ENCODE measurements around the gene CCDC178.

DNA sequence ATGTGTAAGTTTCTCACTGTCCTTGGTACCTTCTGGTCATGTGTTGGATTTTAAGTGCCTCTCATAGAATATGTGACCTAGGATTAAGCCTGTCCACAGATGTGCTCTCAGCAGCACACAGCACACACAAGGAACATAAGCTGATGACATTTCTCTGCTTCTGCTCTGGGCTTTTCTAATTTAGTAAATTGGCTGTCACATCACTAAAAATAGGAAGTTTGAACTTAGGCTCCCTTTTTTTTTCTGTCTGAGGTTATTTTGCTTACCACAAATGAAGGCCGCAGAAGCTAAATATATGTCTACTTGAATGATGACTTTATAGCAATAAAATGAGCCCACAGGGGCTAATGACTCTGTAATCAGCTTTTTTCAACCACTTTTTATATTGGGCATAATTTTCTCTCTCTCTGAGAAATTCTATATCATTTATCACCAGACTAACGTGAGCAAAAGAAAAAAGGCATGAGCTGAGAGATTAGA lies 517.5 kb downstream of the CCDC178 start:
- TF ChIP-seq, protein P1, sequence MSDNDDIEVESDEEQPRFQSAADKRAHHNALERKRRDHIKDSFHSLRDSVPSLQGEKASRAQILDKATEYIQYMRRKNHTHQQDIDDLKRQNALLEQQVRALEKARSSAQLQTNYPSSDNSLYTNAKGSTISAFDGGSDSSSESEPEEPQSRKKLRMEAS (IDR thresholded peaks at IDR 0.05): no peak
- no peak for TF ChIP-seq EP300 (IDR thresholded peaks at IDR 0.05)
- TF ChIP-seq SREBF2 (IDR thresholded peaks at IDR 0.05): no peak
- TF ChIP-seq, protein P2, sequence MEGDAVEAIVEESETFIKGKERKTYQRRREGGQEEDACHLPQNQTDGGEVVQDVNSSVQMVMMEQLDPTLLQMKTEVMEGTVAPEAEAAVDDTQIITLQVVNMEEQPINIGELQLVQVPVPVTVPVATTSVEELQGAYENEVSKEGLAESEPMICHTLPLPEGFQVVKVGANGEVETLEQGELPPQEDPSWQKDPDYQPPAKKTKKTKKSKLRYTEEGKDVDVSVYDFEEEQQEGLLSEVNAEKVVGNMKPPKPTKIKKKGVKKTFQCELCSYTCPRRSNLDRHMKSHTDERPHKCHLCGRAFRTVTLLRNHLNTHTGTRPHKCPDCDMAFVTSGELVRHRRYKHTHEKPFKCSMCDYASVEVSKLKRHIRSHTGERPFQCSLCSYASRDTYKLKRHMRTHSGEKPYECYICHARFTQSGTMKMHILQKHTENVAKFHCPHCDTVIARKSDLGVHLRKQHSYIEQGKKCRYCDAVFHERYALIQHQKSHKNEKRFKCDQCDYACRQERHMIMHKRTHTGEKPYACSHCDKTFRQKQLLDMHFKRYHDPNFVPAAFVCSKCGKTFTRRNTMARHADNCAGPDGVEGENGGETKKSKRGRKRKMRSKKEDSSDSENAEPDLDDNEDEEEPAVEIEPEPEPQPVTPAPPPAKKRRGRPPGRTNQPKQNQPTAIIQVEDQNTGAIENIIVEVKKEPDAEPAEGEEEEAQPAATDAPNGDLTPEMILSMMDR (IDR thresholded peaks at IDR 0.05): no peak
- no peak for TF ChIP-seq RFX5 (IDR thresholded peaks at IDR 0.05)
- no peak for TF ChIP-seq RCOR1 (IDR thresholded peaks at IDR 0.05; ENCODE audit: low read depth, low read length)
- no peak for TF ChIP-seq POLR2A (IDR thresholded peaks at IDR 0.05; ENCODE audit: low read length)
